Testis (tissue), 2 donors: ENCODE data around the gene CLIP3.

Experiments used
- CTCF ChIP-seq, 3 experiments: fragments of 450-650 bp in 2 of 3; fragments of 200-600 bp in 1 of 3; sonication (generic) in 1 of 3; IDR thresholded peaks; one replicate each; pipeline ENCODE4 v1.5.1; 2016 to 2019; ENCODE audit warnings: antibody characterized with exemption in 3 of 3, mild to moderate bottlenecking in 2 of 3, moderate library complexity in 1 of 3
- POLR2A ChIP-seq: fragments of 450-650 bp; IDR thresholded peaks from one replicate; pipeline ENCODE4 v1.6.1; 2017; ENCODE audit warnings: antibody characterized with exemption, mild to moderate bottlenecking, moderate library complexity

DNA sequence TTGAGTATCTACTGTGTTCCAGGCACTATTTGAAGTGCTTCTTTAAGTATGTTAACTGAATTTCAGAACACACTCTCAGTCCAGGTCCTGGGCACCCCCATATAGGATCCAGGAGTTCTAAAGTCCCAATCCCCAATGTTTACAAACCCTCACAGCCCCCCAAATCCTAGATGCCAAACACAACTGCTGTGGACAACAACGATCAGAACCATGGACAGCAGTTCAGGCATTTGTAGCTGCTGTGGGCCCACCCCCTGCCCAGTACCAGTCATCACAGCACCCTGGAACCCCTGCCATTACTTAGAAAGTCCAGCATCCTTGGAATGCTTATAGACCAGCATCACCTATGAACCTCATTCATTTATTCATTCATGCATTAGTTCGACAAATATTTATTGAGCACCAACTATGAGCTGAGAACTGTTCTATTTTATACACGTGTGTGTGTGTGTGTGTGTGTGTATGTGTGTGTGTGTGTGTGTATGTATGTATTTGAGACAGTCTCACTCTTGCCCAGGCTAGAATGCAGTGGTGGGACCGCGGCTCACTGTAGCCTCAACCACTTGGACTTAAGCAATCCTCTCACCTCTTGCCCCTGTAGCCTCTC lies 57.0 kb downstream of the CLIP3 start:
- no peak for TF ChIP-seq CTCF (IDR thresholded peaks at IDR 0.05)
- no peak for TF ChIP-seq POLR2A
